Inflammatory macrophage (primary cell): ENCODE results near the gene CEMIP.
A peak's percentile ranks its signal among the peaks of the same experiment; 100 is the strongest.

Experiments used
- DNase-seq, 2 donors: peaks; one replicate each; pipeline ENCODE4 v3.0.0-alpha.2; 2020 to 2022

Gene CEMIP

GRCh38 chr15:80931721-80932512 is 152.7 kb downstream of the CEMIP start:
- no peak for DNase-seq

- no peak for DNase-seq
Measured at GRCh38 chr15:80932513-80932815, 153.3 kb downstream of the CEMIP start.

GRCh38 chr15:80932989-80933388 is 153.8 kb downstream of the CEMIP start:
- no peak for DNase-seq

GRCh38 chr15:80934761-80935221 is 155.6 kb downstream of the CEMIP start:
- peak in 1 of 2 donors; percentile 16 for DNase-seq

GRCh38 chr15:80936288-80937078 is 157.3 kb downstream of the CEMIP start:
- no peak for DNase-seq

- no peak for DNase-seq
Measured at GRCh38 chr15:80937718-80938117, 158.5 kb downstream of the CEMIP start.

GRCh38 chr15:80939216-80939615 is 160.0 kb downstream of the CEMIP start:
- DNase-seq = no peak

- DNase-seq = no peak
Measured at GRCh38 chr15:80940331-80940730, 161.2 kb downstream of the CEMIP start.

GRCh38 chr15:80940851-80941250 is 161.7 kb downstream of the CEMIP start:
- no peak for DNase-seq

GRCh38 chr15:80942266-80942665 is 163.1 kb downstream of the CEMIP start:
- no peak for DNase-seq

- DNase-seq = no peak
Measured at GRCh38 chr15:80942746-80943565, 163.8 kb downstream of the CEMIP start.

GRCh38 chr15:80944818-80945217 is 165.6 kb downstream of the CEMIP start:
- DNase-seq = no peak

GRCh38 chr15:80945605-80946004 is 166.4 kb downstream of the CEMIP start:
- no peak for DNase-seq

GRCh38 chr15:80946576-80946975 is 167.4 kb downstream of the CEMIP start:
- DNase-seq = no peak

- DNase-seq = no peak
Measured at GRCh38 chr15:80948651-80949292, 169.6 kb downstream of the CEMIP start.

GRCh38 chr15:80949756-80950155 is 170.6 kb downstream of the CEMIP start:
- no peak for DNase-seq

- DNase-seq = no peak
Measured at GRCh38 chr15:80950291-80951078, 171.3 kb downstream of the CEMIP start.

- DNase-seq = no peak
Measured at GRCh38 chr15:80951941-80952340, 172.8 kb downstream of the CEMIP start.

- DNase-seq = no peak
Measured at GRCh38 chr15:80953001-80953952, 174.1 kb downstream of the CEMIP start.

- no peak for DNase-seq
Measured at GRCh38 chr15:80953953-80954778, 175.0 kb downstream of the CEMIP start.
